Right lung (tissue), 5 donors: ENCODE measurements around the gene RTF1. TPM values are rescaled to one million over a fixed set of nuclear protein-coding genes. Genes with fewer than 3 reads are reported as not detected.
"Not testable (repeated sequence)": the region's sequence is repeated elsewhere in the genome, so short reads cannot be mapped to it uniquely, and the experiment has no call there.

Experiments
- DNase-seq, 2 donors: peaks; one replicate each; pipeline ENCODE4 v3.0.0-alpha.2; 2013
- polyA plus RNA-seq, 5 donors: library from polyadenylated mRNA; unstranded; fragments of 120-200 nt; gene quantifications; one replicate each; pipeline versions ENCODE4 v1.2.1 to v1.2.3, GENCODE V29; 2013; ENCODE audit warnings: inconsistent platforms in 1 of 5, low replicate concordance in 1 of 5; ENCODE audit not compliant: insufficient read length in 5 of 5, insufficient read depth in 1 of 5

Gene RTF1
- polyA plus RNA-seq, 5 donors, result 58.3 to 85.9 (median 62.9) TPM

DNA sequence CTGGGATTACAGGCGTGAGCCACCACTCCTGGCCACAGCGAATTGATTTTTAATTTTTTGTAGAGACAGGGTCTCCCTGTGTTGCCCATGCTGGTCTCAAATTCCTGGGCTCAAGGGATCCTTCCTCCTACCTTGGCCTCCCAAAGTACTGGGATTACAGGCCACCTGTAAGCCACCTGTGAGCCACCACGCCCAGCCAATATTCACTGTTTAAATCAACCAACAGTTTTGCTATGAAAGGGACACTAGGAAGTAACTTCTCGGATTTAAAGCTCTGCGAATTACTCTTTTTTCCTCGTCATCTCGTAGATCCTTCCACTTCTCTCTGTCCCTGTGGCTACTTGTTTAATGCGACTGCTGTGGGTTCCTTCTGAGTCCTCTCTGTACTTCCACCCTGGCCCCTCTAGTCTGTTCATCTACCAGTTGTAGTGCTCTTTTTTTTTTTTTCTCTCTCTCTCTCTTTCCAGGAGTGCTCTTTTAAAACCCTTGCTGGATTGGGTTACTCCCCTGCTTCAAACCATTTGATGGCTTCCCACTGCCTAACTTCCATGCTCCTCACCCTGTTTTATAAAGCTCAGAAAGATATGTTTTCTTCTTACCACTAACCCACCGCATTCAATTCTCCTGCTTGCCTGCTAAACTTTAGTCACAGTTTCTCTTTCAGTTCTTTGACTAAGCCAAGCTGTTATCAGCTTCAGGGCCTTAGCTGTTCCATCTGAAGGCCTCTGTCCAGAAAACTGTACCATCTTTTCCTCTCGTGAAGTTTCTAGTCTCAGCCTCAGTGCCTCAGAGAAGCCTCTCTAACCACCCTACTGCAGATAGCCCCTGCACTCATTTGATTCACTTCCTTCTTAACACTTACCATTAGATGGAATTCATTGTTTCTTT lies 12.4 kb downstream of the RTF1 start:
- DNase-seq, result no peak

GRCh38 chr15:41435037-41435786 lies 18.3 kb downstream of the RTF1 start:
- DNase-seq, result no peak

GRCh38 chr15:41437448-41437847 lies 20.6 kb downstream of the RTF1 start:
- DNase-seq, result no peak

- no peak for DNase-seq
These were observed 21.3 kb downstream of the RTF1 start for GRCh38 chr15:41438206-41438605.

- not testable (repeated sequence) for DNase-seq
These were observed 21.9 kb downstream of the RTF1 start for GRCh38 chr15:41438745-41439144.

DNA sequence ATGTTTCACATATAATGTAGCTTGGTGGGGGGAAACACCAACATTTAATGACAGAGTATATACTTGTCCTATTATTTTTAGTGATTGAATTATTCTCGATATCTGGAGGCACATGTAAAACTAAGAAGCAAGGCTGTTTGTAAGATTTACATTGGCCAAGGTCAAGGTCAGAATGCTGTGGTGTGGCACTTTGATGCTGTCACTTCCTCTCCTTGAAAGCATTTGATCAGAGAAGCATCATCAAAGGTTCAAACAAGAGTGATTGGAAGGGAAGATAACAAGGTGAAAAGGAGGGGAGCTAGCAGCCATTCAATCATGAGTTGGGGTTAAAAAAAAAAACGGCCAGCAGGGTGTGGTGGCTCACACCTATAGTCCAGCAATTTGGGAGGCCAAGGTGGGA lies 26.4 kb downstream of the RTF1 start:
- DNase-seq, result no peak

DNA sequence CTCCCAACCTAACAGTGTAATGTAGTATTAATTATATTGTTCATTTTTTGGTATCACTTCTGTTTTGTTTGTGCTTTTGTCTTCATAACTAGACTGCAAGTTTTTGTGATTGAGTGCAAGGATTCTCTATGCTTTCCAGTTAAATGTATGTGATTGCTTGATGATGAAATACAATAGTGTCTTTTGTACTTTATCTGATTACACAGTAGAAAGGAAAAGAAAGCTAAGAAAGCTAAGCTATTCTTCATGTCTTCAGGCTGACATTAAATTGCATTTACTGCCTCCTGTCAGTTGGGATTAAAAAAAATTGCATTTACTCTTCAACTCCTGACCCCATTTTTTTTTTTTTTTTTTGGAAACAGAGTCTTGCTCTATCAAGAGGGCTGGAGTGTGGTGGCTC lies 28.5 kb downstream of the RTF1 start:
- DNase-seq, result no peak

GRCh38 chr15:41462084-41462795 lies 45.3 kb downstream of the RTF1 start:
- no peak for DNase-seq

- no peak for DNase-seq
These were observed 48.1 kb downstream of the RTF1 start for GRCh38 chr15:41464889-41465580.

- DNase-seq, result peak in 1 of 2 donors; percentile 26
These were observed 49.0 kb downstream of the RTF1 start for GRCh38 chr15:41465822-41466421.

DNA sequence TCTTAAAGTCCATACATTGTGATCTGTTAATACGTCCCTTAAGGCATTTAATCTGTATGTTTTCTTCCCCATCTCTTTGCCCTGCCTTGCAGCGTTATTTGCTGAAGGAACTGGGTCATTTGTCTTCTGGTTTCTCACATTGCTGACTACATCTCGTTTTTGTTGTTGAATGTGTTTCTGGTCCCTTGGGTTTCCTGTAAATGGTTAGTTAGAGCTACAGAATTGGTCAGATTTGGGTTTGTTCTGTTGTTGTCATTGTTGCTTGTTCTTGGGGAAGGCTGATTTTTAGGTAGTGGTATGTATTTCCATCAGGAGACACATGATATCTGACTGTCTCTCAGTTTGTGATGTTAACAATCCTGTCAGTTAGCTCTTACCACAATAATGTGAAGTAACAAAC lies 49.8 kb downstream of the RTF1 start:
- DNase-seq, result no peak

GRCh38 chr15:41469644-41470043 lies 52.7 kb downstream of the RTF1 start:
- not testable (repeated sequence) for DNase-seq

DNA sequence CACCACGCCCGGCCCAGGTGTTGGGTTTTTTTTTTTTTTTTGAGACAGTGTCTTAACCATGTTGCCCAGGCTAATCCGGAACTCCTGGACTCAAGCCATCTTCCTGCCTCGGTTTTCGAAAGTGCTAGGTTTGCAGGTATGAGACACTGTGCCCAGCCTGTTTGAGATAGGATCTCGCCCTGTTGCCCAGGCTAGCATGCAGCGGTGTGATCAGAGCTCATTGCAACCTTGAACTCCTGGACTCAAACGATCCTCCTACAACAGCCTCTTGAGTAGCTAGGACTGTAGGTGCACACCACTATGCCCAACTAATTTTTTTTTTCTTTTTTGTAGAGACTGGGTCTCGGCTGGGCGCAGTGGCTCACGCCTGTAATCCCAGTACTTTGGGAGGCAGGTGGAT lies 56.5 kb downstream of the RTF1 start:
- DNase-seq, result no peak

- DNase-seq, result no peak
These were observed 57.5 kb downstream of the RTF1 start for GRCh38 chr15:41474436-41474835.

GRCh38 chr15:41474941-41475340 lies 58.0 kb downstream of the RTF1 start:
- DNase-seq, result no peak

DNA sequence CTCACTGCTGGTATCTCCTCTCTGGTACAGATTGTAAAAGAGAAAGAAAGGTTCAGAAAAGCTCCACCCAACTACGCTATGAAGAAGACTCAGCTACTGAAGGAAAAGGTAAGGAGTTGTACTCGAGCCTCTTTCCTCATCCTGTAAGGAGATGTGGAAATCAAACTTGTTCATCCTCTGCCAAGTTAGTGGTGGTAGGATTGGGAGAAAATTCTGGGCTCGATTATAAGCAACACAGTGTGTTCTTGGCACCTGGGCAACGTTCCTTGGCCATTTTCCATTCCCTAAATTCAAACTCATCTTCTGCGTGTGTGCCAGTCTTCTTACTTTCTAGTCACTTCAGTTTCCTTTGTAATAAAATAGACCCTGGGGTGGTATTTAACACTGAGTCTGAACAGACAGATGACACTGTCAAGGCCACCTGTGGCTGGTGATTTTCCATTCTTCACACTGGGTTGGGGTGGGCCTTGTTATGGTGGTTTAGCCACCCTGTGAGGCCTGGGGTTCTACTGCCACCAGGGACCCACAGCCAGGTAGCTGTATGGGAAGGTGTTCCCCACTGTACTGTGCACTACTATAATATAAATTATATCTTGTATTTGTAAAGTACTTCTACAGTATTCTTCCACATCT lies 59.6 kb downstream of the RTF1 start:
- DNase-seq, result no peak

DNA sequence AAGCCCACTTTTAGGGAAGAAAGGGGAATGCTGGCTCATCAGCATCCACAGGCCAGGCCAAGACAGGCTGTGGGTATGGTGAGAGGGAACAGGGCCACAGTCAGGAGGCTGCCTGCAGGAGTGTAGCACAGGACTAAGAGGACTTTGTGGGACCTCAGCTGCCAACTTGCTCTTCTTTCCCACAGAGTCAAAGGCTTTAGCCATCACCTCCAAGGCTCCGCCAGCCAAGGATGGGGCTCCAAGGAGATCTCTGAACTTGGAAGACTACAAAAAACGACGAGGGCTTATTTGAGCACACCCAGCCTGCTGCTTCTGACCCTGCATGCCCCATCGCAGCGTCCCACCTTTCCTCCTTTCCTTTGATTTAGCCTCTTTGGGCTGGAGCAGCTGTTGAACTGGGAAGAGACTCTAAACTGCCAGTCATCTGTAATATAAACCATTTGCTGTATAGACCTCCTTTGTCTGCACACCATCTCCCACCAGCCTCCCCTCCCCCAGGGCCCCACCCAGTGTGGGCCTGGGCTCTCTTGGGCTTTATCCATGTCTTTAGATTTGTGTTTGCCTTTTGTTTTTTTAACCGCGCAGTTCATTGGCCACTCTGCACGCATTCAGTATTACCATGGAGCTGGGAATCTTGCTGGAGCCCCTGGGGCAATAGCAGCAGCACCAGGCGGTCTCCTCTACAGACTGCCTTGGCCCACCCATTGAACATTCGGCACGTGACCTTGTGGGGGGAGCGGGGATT lies 63.7 kb downstream of the RTF1 start:
- DNase-seq, result no peak

DNA sequence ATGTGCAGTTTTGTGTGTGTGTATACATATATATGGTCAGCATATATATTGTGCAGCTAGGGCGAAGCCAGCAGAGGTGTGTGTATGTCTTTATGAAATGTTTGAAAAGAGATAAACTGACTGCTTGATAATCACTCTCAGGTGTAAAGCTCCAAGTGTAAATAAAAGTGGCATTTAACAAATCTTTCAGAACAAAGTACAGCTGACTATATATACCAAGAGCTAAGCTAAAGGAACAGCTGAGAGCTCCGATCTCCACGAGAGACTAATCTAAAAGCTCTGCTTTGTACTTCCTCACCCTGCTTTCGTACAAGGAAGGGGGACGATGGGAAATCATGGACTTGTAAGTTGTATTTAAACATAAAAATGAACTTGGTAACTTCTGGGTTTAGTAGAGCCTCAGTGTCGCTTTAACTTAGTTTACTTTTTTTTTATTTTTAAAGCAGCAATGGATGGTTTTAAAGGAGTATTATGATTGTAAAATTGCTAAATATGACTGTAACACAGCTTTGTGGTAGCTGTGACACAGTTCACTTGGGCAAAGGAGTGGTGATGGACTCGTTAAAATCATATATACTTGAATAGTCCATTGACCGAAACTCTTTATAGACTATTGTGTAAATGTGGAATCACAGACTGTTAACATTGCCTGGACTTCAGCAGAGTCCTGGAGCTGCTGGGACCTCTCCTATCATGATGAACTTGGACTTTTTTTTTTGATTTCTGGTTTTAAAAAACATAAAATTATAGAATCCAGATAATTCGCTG lies 65.4 kb downstream of the RTF1 start:
- no peak for DNase-seq

- no peak for DNase-seq
These were observed 66.2 kb downstream of the RTF1 start for GRCh38 chr15:41483115-41483514.
